Vagina (tissue), 2 donors: ENCODE measurements around the gene SLC22A14.

Experiments used
- CTCF ChIP-seq, 3 experiments: fragments of 450-650 bp in 2 of 3; fragments of 200-600 bp in 1 of 3; sonication (generic) in 1 of 3; IDR thresholded peaks; one replicate each; pipeline ENCODE4 v1.5.1; 2017 to 2019; ENCODE audit warnings: antibody characterized with exemption in 3 of 3, mild to moderate bottlenecking in 2 of 3, moderate library complexity in 2 of 3
- POLR2A ChIP-seq, 2 donors: fragments of 450-650 bp; IDR thresholded peaks; one replicate each; pipeline ENCODE4 v1.6.1; 2017; ENCODE audit warnings: antibody characterized with exemption in 2 of 2, mild to moderate bottlenecking in 2 of 2, moderate library complexity in 2 of 2

- TF ChIP-seq CTCF (IDR thresholded peaks at IDR 0.05) (no peak), POLR2A (IDR thresholded peaks at IDR 0.05) (no peak)
Measured at GRCh38 chr3:38332201-38332600, 50.1 kb downstream of the SLC22A14 start.
